Stimulated activated CD4-positive, alpha-beta T cell treated with anti-CD3 and anti-CD28 coated beads, Interleukin-15, amount 100 ng/mL, for 48 hours (primary cell): Measurements from ENCODE around the gene CD68.
"Not testable (repeated sequence)": the region's sequence is repeated elsewhere in the genome, so short reads cannot be mapped to it uniquely, and the experiment has no call there.

ENCODE experiments used
- DNase-seq, 2 donors: peaks; one replicate each; pipeline ENCODE4 v3.0.0-alpha.2; 2020; ENCODE audit warnings: low read depth in 2 of 2

Gene CD68

GRCh38 chr17:7580604-7581575, 1.5 kb downstream of the CD68 start:
- no peak for DNase-seq

GRCh38 chr17:7582396-7583252, 3.2 kb downstream of the CD68 start:
- no peak for DNase-seq

- peak; percentile 93 to 94 for DNase-seq
These were observed 4.0 kb downstream of the CD68 start, which contains the start of gene MPDU1 for GRCh38 chr17:7583253-7584109. Gene MPDU1 (plus strand): TSS chr17:7583852. CDS start chr17:7583863, 11 bp downstream.

- no peak for DNase-seq
These were observed 7.4 kb downstream of the CD68 start for GRCh38 chr17:7586673-7587419.

- DNase-seq = no peak
These were observed 8.1 kb downstream of the CD68 start for GRCh38 chr17:7587420-7588151.

GRCh38 chr17:7588553-7589203, 9.2 kb downstream of the CD68 start:
- no peak for DNase-seq

- DNase-seq = peak; percentile 49 to 52
These were observed 9.9 kb downstream of the CD68 start for GRCh38 chr17:7589204-7589868.

GRCh38 chr17:7589891-7590691, 10.7 kb downstream of the CD68 start, which contains the start of gene SOX15:
Gene SOX15 (minus strand): TSS chr17:7590094. CDS start chr17:7589676, 418 bp downstream.
- DNase-seq = no peak

- DNase-seq = no peak
These were observed 11.3 kb downstream of the CD68 start for GRCh38 chr17:7590743-7591142.

- DNase-seq = no peak
These were observed 12.2 kb downstream of the CD68 start for GRCh38 chr17:7591596-7591995.

GRCh38 chr17:7592422-7593021, 13.1 kb downstream of the CD68 start:
- DNase-seq = no peak

GRCh38 chr17:7593296-7593695, 13.9 kb downstream of the CD68 start:
- DNase-seq = no peak

GRCh38 chr17:7597561-7597960, 18.1 kb downstream of the CD68 start:
- DNase-seq = not testable (repeated sequence)

GRCh38 chr17:7606280-7606679, 26.8 kb downstream of the CD68 start:
- no peak for DNase-seq

- DNase-seq = no peak
These were observed 31.2 kb downstream of the CD68 start for GRCh38 chr17:7610641-7611040.

GRCh38 chr17:7611635-7612293, 32.3 kb downstream of the CD68 start:
- no peak for DNase-seq

- no peak for DNase-seq
These were observed 32.8 kb downstream of the CD68 start for GRCh38 chr17:7612294-7612640.
